ENCODE results near the gene NCF2.

The NCF2 gene

GRCh38 chr1:183548116-183548515, 42.1 kb downstream of the NCF2 start:
- DNase-seq, result no peak

- DNase-seq, result no peak
These were observed 43.8 kb downstream of the NCF2 start for GRCh38 chr1:183546427-183546826.

- no peak for DNase-seq
These were observed 45.5 kb downstream of the NCF2 start for GRCh38 chr1:183544598-183545297.

- no peak for DNase-seq
These were observed 46.5 kb downstream of the NCF2 start for GRCh38 chr1:183543619-183544204.

GRCh38 chr1:183537405-183537804, 52.9 kb downstream of the NCF2 start:
- DNase-seq, result no peak

- DNase-seq, result no peak
These were observed 56.6 kb downstream of the NCF2 start for GRCh38 chr1:183533617-183534174.

GRCh38 chr1:183528577-183528976, 61.7 kb downstream of the NCF2 start:
- no peak for DNase-seq

- DNase-seq, result no peak
These were observed 68.2 kb downstream of the NCF2 start for GRCh38 chr1:183522104-183522503.

- DNase-seq, result no peak
These were observed 69.9 kb downstream of the NCF2 start for GRCh38 chr1:183520379-183520778.

- no peak for DNase-seq
These were observed 72.9 kb downstream of the NCF2 start for GRCh38 chr1:183517401-183517800.

- no peak for DNase-seq
These were observed 73.5 kb downstream of the NCF2 start for GRCh38 chr1:183516725-183517124.

- no peak for DNase-seq
These were observed 75.1 kb downstream of the NCF2 start for GRCh38 chr1:183515002-183515689.

- no peak for DNase-seq
These were observed 76.0 kb downstream of the NCF2 start for GRCh38 chr1:183514235-183514634.

GRCh38 chr1:183512450-183512849, 77.8 kb downstream of the NCF2 start:
- DNase-seq, result no peak

- DNase-seq, result no peak
These were observed 81.6 kb downstream of the NCF2 start for GRCh38 chr1:183508694-183509093.

GRCh38 chr1:183506561-183506960, 83.7 kb downstream of the NCF2 start:
- no peak for DNase-seq
